T-helper 1 cell treated with Interleukin-12 subunit alpha and Interleukin-12 subunit beta and Interleukin-4 antibody, amounts not matched to agents 30 μg/mL and 1 μg/mL, for 36 hours (primary cell): ENCODE results near the gene ZMAT5.
A peak's percentile ranks its signal among the peaks of the same experiment; 100 is the strongest.

Experiments used
- H3K27ac Mint-ChIP-seq: one replicate; pipeline ENCODE4 v1.8.0; 2021; ENCODE audit warnings: mild to moderate bottlenecking, mixed read lengths
- H3K27me3 Mint-ChIP-seq: one replicate; pipeline ENCODE4 v1.8.0; 2021; ENCODE audit warnings: low read depth, mixed read lengths
- H3K36me3 Mint-ChIP-seq: one replicate; pipeline ENCODE4 v1.8.0; 2021; ENCODE audit warnings: low read depth, mixed read lengths
- H3K4me1 Mint-ChIP-seq: one replicate; pipeline ENCODE4 v1.8.0; 2021; ENCODE audit warnings: low read depth, mixed read lengths
- H3K4me3 Mint-ChIP-seq: one replicate; pipeline ENCODE4 v1.8.0; 2021; ENCODE audit warnings: mild to moderate bottlenecking, moderate library complexity, mixed read lengths
- H3K9me3 Mint-ChIP-seq: one replicate; pipeline ENCODE4 v1.8.0; 2021; ENCODE audit warnings: mixed read lengths

Gene ZMAT5, protein sequence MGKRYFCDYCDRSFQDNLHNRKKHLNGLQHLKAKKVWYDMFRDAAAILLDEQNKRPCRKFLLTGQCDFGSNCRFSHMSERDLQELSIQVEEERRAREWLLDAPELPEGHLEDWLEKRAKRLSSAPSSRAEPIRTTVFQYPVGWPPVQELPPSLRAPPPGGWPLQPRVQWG

DNA sequence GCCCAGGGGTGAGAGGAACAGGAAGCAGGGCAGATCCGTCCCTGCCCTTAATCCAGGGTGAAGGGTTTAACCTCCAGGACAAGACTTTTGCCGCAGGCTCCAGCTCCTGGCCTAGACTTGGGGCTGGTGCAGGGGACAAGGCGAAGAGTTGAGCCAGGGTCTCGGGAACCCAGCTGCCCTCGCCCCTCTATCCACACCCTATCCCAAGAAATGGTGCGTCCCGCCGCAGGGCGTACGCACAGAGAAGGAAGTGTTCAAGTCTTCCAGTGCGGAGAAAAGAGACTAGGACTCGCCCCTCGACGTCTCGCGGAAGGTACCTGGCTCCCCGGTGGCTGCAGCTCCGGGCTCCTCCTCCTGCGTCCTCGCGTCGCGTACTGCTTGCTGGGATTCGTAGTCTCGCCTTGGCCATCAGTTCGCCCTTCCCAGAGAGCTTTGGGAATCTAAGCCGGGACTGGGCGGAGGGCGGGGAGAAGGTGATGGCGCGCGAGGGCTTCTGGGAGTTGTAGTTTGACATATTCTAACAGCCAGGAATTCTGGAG is at the start of gene ZMAT5:
Gene ZMAT5, minus strand, starts transcription at position 376 of the 539 bp plus-strand sequence. CDS start 18,463 bp downstream, outside the sequence.
- Mint-ChIP-seq H3K27ac (peak within 1 kb of the TSS; percentile 92), H3K4me3 (peak within 1 kb of the TSS; percentile 97), H3K9me3 (no peaks in the 10 kb centered on the region), H3K4me1 (peaks cover 23% of the 10 kb centered on the region), H3K36me3 (peaks cover 22% of the 10 kb centered on the region), H3K27me3 (no peaks in the 10 kb centered on the region)

DNA sequence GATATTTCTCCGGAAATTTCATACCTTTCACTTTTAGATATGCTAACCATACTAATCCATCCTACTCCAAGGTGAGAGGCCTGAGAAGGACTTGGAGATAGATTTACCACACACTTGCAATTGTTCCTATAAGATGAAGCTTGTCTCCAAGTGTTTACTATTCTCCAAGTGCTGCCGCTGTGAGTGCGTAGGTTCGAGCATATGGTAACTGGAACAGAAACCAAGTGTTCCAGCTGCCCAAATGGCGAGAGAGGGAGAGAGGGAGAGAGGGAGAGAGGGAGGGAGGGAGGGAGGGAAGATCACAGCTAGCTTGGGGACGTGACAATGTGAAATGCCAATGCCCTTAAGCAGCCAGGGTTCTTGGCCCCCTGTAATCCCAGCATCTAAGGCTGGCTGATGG is 49.7 kb upstream of the ZMAT5 start:
- Mint-ChIP-seq H3K4me1 (peaks cover 8% of the 10 kb centered on the region), H3K36me3 (peaks cover 44% of the 10 kb centered on the region), H3K4me3 (no peak overlapping the region), H3K27ac (no peak overlapping the region), H3K27me3 (no peaks in the 10 kb centered on the region), H3K9me3 (no peaks in the 10 kb centered on the region)

DNA sequence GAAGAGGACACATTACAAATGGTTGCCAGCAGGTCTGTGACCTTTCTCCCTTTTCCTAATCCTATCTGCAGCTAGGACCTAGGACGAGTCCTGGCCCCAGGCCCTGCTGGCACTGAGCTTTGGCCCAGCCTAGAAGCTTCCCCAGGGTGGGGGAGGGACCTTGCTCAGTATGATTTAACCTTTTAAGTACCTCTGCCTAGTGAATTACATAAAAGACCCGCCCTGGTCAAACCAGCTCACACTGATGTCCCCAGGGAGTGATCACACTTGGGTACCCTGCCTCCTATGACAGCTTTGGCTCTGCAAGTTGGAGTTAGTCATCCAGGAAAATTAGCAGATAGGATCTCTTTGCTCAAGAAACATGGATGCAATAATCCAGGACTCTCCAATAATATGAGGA is 49.3 kb upstream of the ZMAT5 start:
- Mint-ChIP-seq H3K9me3 (no peaks in the 10 kb centered on the region), H3K27me3 (no peaks in the 10 kb centered on the region), H3K4me3 (no peak overlapping the region), H3K4me1 (peaks cover 4% of the 10 kb centered on the region), H3K36me3 (peaks cover 41% of the 10 kb centered on the region), H3K27ac (no peak overlapping the region)

DNA sequence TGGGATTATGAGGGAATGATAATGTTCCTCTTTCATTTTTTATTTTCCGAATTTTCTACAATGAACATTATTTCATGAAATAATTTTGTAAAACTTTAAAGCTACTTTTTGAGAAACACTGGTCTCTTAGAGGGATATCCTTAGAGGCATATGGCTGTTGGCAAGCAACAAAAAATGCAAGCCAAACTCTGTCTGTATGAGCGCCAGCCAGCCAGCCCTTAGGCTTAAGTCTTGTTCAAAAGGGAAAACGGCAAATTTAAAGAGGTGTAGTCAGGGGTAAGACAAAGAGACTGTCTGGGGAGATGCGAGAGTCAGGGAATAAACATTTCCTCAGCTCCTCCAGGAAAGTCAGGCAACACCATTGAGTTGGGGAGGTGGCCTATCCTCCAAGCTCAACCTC is 48.8 kb upstream of the ZMAT5 start:
- Mint-ChIP-seq H3K9me3 (no peaks in the 10 kb centered on the region), H3K4me3 (no peak overlapping the region), H3K4me1 (peaks cover 2% of the 10 kb centered on the region), H3K27me3 (no peaks in the 10 kb centered on the region), H3K27ac (no peak overlapping the region), H3K36me3 (peaks cover 40% of the 10 kb centered on the region)

DNA sequence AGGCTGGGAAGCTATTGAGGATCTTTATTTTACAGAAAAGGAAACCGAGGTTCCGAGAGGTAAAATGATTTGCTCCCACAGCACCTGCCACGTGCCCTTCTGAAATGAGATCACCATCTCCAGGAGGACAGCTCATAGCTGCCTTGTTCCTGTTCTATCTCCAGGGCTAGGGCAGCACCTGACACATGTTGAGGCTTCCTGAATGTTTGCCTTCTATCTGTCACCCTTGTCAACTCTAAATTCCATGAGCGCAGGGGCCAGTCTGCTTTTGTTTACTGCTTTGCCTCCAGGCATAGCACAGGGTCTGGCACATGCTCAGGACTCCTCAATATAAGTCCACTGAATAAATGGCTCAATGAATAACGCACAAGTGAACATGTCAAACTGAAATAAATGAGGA is 47.2 kb upstream of the ZMAT5 start:
- peaks cover 2% of the 10 kb centered on the region for H3K4me1 Mint-ChIP-seq
- H3K9me3 Mint-ChIP-seq = no peaks in the 10 kb centered on the region
- no peak overlapping the region for H3K4me3 Mint-ChIP-seq
- no peak overlapping the region for H3K27ac Mint-ChIP-seq
- peaks cover 43% of the 10 kb centered on the region for H3K36me3 Mint-ChIP-seq
- H3K27me3 Mint-ChIP-seq = no peaks in the 10 kb centered on the region

DNA sequence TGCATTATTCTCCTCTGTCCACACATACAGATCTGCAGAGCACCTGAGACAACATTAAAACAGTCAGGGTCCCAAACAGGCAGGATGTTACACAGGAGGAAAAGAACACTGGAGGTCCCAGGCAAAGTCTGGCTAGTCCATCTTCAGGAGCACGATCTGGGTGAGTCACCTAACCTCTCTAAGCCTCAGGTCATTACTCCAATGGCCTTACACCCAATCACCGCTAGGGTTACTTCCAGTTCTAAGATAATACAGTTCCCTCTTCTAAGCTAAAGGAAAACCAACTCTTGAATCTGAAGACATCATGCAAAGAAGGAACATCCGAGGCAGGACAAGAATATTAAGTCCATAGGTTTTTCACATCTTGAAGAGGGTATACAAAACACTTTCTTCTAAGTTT is 46.8 kb upstream of the ZMAT5 start:
- Mint-ChIP-seq H3K4me3 (no peak overlapping the region), H3K9me3 (no peaks in the 10 kb centered on the region), H3K27ac (no peak overlapping the region), H3K36me3 (peaks cover 40% of the 10 kb centered on the region), H3K27me3 (no peaks in the 10 kb centered on the region), H3K4me1 (no peaks in the 10 kb centered on the region)

DNA sequence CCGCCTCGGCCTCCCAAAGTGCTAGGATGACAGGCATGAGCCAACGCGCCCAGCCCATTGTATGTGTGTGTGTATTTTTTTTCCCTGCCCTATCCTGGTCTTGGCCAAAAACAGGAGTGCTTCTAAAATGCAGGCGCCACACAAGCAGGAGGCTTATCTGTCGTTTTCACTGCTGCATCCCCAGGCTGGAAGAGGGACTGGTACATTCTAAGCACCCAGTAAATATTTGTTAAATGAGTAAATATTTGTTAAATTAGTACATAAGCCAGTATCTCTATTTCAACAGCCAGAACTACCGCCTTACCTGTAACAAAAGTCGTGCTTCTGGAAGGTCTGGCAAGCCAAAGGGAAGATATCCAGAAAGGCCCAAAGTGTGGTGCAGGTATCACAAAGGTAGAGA is 46.3 kb upstream of the ZMAT5 start:
- Mint-ChIP-seq H3K27me3 (no peaks in the 10 kb centered on the region), H3K36me3 (peaks cover 41% of the 10 kb centered on the region), H3K4me3 (no peak overlapping the region), H3K27ac (no peak overlapping the region), H3K9me3 (no peaks in the 10 kb centered on the region), H3K4me1 (no peaks in the 10 kb centered on the region)

DNA sequence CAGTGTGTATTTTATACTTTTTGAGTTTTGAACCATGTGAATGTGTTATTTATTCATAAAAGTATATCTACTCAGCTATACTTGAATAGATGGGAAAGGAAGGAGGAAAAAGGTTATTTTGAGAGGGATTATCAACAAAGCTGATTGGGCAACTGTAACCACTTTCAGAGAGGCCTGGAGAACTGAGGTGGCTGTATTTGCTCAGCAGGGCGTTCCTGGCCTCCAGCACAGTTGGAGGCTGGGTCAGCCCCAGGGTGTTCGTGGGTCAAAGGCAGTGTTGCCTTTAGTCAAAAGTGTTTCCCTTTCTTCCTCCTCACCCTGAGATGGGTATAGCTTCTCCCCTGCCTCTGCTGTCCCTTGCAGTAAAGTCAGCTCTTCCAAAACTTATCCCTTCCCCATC is 44.6 kb upstream of the ZMAT5 start:
- H3K27ac Mint-ChIP-seq = no peak overlapping the region
- H3K27me3 Mint-ChIP-seq = no peaks in the 10 kb centered on the region
- H3K36me3 Mint-ChIP-seq = peaks cover 38% of the 10 kb centered on the region
- H3K4me3 Mint-ChIP-seq = no peak overlapping the region
- no peaks in the 10 kb centered on the region for H3K9me3 Mint-ChIP-seq
- H3K4me1 Mint-ChIP-seq = no peaks in the 10 kb centered on the region

DNA sequence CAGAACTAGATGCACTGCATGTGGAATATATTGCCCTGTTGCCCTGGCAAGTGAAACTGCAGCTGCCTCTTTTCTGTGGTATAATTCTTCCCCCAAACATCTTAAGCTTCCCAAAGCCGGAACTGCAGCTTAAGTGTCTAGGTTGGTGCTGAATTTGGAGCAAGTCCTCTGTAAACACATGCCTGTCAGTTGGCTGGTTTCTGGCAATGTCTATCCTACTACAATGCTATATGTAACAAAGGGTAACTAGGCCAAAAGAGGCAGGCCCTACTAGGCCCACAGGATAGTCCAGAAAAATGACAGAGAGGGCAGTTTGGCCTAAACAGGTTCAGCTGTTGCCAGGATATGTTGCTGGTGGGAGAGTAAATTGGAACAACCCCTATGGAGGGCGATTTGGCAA is 43.4 kb upstream of the ZMAT5 start:
- peaks cover 40% of the 10 kb centered on the region for H3K36me3 Mint-ChIP-seq
- no peaks in the 10 kb centered on the region for H3K9me3 Mint-ChIP-seq
- no peaks in the 10 kb centered on the region for H3K27me3 Mint-ChIP-seq
- no peaks in the 10 kb centered on the region for H3K4me1 Mint-ChIP-seq
- H3K27ac Mint-ChIP-seq = peak overlapping the region; percentile 42
- no peak overlapping the region for H3K4me3 Mint-ChIP-seq

DNA sequence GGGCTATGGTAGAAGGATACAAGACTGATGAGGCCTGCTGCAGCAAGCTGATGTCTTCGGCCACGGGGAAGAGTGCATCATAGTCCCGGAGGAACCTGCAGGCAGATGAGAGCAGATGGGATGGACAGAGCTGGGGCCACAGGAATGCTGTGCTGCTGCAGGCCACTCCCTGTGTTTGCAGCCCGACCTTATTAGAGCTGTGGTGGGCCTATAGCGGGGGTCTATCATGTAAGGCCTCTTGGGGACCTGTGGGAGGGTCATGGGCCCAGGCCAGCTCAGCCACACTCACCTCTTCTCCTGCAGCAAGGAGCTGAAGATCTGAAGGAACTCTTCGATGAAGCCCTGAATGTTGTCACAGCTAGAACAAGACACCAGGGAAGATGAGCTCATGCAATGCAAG is 39.4 kb upstream of the ZMAT5 start:
- H3K36me3 Mint-ChIP-seq = peaks cover 33% of the 10 kb centered on the region
- no peak overlapping the region for H3K27ac Mint-ChIP-seq
- H3K9me3 Mint-ChIP-seq = no peaks in the 10 kb centered on the region
- no peak overlapping the region for H3K4me3 Mint-ChIP-seq
- H3K4me1 Mint-ChIP-seq = no peaks in the 10 kb centered on the region
- no peaks in the 10 kb centered on the region for H3K27me3 Mint-ChIP-seq

DNA sequence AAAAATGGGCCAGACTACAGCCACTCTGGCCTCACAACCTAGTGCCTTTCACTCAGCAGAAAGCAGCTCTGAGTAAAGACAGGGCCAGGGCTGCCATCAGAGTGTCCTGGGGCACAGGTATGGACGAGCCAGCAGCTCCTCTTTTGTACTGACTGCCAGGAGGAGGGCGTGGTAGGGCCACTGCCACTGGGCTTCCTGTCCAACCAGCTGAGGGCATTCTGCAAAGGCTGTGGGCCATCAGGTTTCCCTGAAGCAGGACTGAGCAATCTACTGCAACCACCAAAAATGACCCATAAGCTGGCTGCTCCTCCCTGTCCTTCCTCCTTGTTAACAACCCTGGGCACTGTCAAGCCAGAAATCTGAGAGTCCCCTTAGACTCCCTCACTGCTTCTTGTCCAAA is 38.2 kb upstream of the ZMAT5 start:
- Mint-ChIP-seq H3K4me3 (no peak overlapping the region), H3K27ac (no peak overlapping the region), H3K4me1 (no peaks in the 10 kb centered on the region)

DNA sequence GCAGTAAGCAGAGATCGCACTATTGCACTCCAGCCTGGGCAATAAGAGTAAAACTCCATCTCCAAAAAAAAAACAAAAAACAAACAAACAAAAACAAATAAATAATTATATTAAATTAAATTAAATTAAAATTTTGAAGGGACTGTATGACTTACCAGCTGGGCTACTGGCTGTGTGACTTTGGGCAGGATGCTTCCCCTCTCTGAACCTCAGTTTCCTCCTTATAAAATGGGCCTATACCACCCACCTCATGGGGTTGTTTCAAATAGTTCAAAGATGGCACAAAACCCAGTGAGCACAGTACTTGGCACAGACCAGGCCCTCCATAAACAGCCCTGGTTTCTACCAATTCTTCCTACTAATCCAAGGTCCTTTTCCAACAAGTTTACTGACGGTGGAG is 36.4 kb upstream of the ZMAT5 start:
- no peaks in the 10 kb centered on the region for H3K27me3 Mint-ChIP-seq
- H3K27ac Mint-ChIP-seq = no peak overlapping the region
- H3K4me1 Mint-ChIP-seq = peaks cover 5% of the 10 kb centered on the region
- peaks cover 40% of the 10 kb centered on the region for H3K36me3 Mint-ChIP-seq
- H3K4me3 Mint-ChIP-seq = no peak overlapping the region
- no peaks in the 10 kb centered on the region for H3K9me3 Mint-ChIP-seq

More for the DNA sequence above, 38.2 kb upstream of the ZMAT5 start:
- Mint-ChIP-seq H3K27me3 (no peaks in the 10 kb centered on the region), H3K36me3 (peaks cover 37% of the 10 kb centered on the region), H3K9me3 (no peaks in the 10 kb centered on the region)

DNA sequence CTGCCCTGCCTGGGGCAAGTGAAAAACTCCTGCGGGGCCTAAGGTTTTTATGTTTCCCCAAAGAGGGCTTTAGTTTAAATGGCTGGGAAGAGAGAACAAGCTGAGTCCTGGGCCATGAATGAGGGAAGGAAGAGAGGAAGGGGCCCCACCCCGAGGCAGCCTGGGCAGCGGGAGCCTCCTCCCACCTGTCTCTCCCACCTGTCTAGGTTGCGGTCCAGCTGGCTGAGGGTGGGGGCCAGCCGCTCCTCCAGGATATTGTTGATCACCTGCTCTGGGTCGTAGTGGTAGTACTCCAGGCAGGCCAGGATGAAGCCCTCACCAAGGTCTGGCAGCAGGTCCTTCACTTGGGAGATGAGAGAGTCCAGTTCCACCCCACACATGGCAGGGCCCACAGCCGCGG is 35.0 kb upstream of the ZMAT5 start:
- no peak overlapping the region for H3K27ac Mint-ChIP-seq
- no peaks in the 10 kb centered on the region for H3K27me3 Mint-ChIP-seq
- H3K9me3 Mint-ChIP-seq = no peaks in the 10 kb centered on the region
- H3K4me3 Mint-ChIP-seq = no peak overlapping the region
- H3K36me3 Mint-ChIP-seq = peaks cover 37% of the 10 kb centered on the region
- peaks cover 11% of the 10 kb centered on the region for H3K4me1 Mint-ChIP-seq

DNA sequence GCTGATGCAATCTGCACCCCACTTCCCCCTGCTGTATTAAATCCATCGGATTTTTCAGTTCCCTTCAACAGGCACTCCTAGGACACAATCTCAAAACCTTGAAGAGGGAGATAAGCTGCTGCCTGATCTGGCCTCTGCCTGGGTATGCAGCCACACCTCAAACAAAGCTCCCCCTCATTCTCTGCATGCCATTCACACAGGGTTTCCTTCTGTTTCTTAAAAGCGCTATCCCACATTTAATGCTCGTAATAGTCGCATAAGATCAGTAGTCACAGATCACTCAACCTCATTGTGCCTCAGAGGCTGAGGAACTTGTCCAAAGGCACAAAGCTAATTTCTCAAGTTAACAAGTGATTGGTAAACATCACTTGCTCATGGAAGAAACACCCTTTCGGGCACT is 34.3 kb upstream of the ZMAT5 start:
- no peaks in the 10 kb centered on the region for H3K9me3 Mint-ChIP-seq

DNA sequence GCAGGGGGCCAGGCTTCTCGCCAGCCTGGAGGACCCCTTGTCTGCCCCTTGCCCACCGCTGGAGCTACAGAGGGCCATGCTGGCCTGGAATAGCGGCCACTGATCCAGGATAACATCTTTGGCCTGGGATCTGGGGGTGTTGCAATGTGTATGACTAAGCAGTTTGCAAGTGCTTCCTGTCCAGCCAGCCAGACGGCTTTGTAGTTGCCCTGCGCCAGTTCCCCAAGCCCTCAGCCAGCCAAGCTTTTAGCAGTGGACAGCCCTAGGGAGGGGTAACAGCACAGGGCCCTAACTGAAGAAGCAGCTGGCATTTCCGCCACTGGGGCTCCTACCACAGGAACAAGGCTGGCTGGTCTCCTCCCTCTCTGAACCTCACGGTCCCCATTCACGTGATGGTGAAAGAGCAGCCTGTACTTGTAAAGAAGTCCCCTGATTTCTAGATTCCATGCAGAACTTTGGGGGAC is 32.4 kb upstream of the ZMAT5 start:
- H3K36me3 Mint-ChIP-seq = peaks cover 35% of the 10 kb centered on the region
- no peak overlapping the region for H3K27ac Mint-ChIP-seq
- H3K27me3 Mint-ChIP-seq = no peaks in the 10 kb centered on the region
- H3K4me1 Mint-ChIP-seq = peaks cover 15% of the 10 kb centered on the region
- H3K9me3 Mint-ChIP-seq = no peaks in the 10 kb centered on the region
- no peak overlapping the region for H3K4me3 Mint-ChIP-seq

More for the DNA sequence above, 34.3 kb upstream of the ZMAT5 start:
- Mint-ChIP-seq H3K36me3 (peaks cover 40% of the 10 kb centered on the region), H3K27me3 (no peaks in the 10 kb centered on the region), H3K27ac (no peak overlapping the region), H3K4me3 (no peak overlapping the region), H3K4me1 (peaks cover 15% of the 10 kb centered on the region)
